ENCODE data around the gene RPL15. TPM values are rescaled to one million over a fixed set of nuclear protein-coding genes. Genes with fewer than 3 reads are reported as not detected.

Gene RPL15
- total and polyA plus RNA-seq, 2 experiments from 2014 or later: 1,318 to 3,305 TPM

GRCh38 chr3:23945913-23946687, 29.2 kb downstream of the RPL15 start:
- Histone ChIP-seq H4K20me1 (ENCODE audit: insufficient read depth, poor library complexity, severe bottlenecking) (peaks cover 2% of the 10 kb centered on the region), H3K4me2 (peak overlapping the region; percentile 74), H3K27ac (peak overlapping the region; percentile 93), H3K79me2 (peaks cover 37% of the 10 kb centered on the region), H3K27me3 (no peaks in the 10 kb centered on the region), H3K9me2 (replicated peaks; ENCODE audit: insufficient read depth) (no peaks in the 10 kb centered on the region), H3K36me3 (replicated peaks; ENCODE audit: insufficient read depth, low read depth) (no peaks in the 10 kb centered on the region), H3K4me1 (ENCODE audit: insufficient read depth) (peaks cover 26% of the 10 kb centered on the region), H3K4me3 (peak overlapping the region; percentile 64), H3K9me3 (ENCODE audit: low read depth) (no peaks in the 10 kb centered on the region), H2AFZ (peak overlapping the region; percentile 34)
- TF ChIP-seq EZH2 (IDR thresholded peaks at IDR 0.05; ENCODE audit: borderline replicate concordance): no peak
- TF ChIP-seq EZH2phosphoT487 (IDR thresholded peaks at IDR 0.05; ENCODE audit: low read depth, severe bottlenecking, unreplicated experiment): no peak
- no peak for TF ChIP-seq CTCF (IDR thresholded peaks at IDR 0.05; ENCODE audit: poor library complexity)
- peak; percentile 99 for DNase-seq (ENCODE audit: low spot score)
- 2% methylated on average over 39 of the region's 87 CpGs for WGBS (ENCODE audit: low lambda C conversion rate, missing lambda C conversion rate)

- H3K27ac ChIP-seq: no peak overlapping the region
- H3K9me3 ChIP-seq (ENCODE audit: low read depth): no peaks in the 10 kb centered on the region
- no peak overlapping the region for H2AFZ ChIP-seq
- WGBS (ENCODE audit: low lambda C conversion rate, missing lambda C conversion rate): 100% methylated on average over 2 of the region's 2 CpGs
- no peaks in the 10 kb centered on the region for H3K27me3 ChIP-seq
- H4K20me1 ChIP-seq (ENCODE audit: insufficient read depth, poor library complexity, severe bottlenecking): peaks cover 7% of the 10 kb centered on the region
- TF ChIP-seq EZH2 (IDR thresholded peaks at IDR 0.05; ENCODE audit: borderline replicate concordance) (no peak), EZH2phosphoT487 (IDR thresholded peaks at IDR 0.05; ENCODE audit: low read depth, severe bottlenecking, unreplicated experiment) (no peak), CTCF (IDR thresholded peaks at IDR 0.05; ENCODE audit: poor library complexity) (no peak)
- H3K4me1 ChIP-seq (ENCODE audit: insufficient read depth): peaks cover 26% of the 10 kb centered on the region
- H3K36me3 ChIP-seq (replicated peaks; ENCODE audit: insufficient read depth, low read depth): no peaks in the 10 kb centered on the region
- no peak overlapping the region for H3K4me2 ChIP-seq
- H3K9me2 ChIP-seq (replicated peaks; ENCODE audit: insufficient read depth): no peaks in the 10 kb centered on the region
- H3K4me3 ChIP-seq: no peak overlapping the region
- no peak for DNase-seq (ENCODE audit: low spot score)
- H3K79me2 ChIP-seq: peaks cover 63% of the 10 kb centered on the region
These were observed 31.8 kb downstream of the RPL15 start for GRCh38 chr3:23948761-23949160.

DNA sequence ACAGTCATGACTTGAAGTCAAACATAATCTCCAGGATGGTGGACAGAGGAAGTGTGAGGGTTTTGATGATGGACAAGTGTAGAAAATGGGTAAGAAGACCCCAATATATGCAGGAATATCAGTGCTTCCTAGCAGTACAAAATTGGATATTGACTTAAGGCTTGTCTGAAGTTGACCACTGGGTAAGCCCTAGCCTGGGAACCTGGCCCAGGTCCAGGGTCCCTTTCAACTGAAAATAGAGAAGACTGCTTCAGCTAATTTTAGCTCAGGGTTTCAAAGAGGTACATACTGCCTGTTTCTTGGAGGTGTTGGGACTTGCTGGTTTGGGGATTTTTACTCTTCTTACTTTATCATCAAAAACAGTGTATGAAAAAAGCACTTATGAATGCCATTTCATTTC, 32.9 kb downstream of the RPL15 start:
- Histone ChIP-seq H2AFZ (no peak overlapping the region), H3K9me3 (ENCODE audit: low read depth) (no peaks in the 10 kb centered on the region), H3K27ac (no peak overlapping the region), H3K4me2 (no peak overlapping the region), H3K4me3 (no peak overlapping the region), H3K4me1 (ENCODE audit: insufficient read depth) (peaks cover 21% of the 10 kb centered on the region), H3K9me2 (replicated peaks; ENCODE audit: insufficient read depth) (no peaks in the 10 kb centered on the region), H3K27me3 (no peaks in the 10 kb centered on the region), H4K20me1 (ENCODE audit: insufficient read depth, poor library complexity, severe bottlenecking) (peaks cover 16% of the 10 kb centered on the region), H3K36me3 (replicated peaks; ENCODE audit: insufficient read depth, low read depth) (no peaks in the 10 kb centered on the region), H3K79me2 (peaks cover 73% of the 10 kb centered on the region)
- TF ChIP-seq EZH2phosphoT487 (IDR thresholded peaks at IDR 0.05; ENCODE audit: low read depth, severe bottlenecking, unreplicated experiment) (no peak), EZH2 (IDR thresholded peaks at IDR 0.05; ENCODE audit: borderline replicate concordance) (no peak)
- peak; percentile 24 for DNase-seq (ENCODE audit: low spot score)

DNA sequence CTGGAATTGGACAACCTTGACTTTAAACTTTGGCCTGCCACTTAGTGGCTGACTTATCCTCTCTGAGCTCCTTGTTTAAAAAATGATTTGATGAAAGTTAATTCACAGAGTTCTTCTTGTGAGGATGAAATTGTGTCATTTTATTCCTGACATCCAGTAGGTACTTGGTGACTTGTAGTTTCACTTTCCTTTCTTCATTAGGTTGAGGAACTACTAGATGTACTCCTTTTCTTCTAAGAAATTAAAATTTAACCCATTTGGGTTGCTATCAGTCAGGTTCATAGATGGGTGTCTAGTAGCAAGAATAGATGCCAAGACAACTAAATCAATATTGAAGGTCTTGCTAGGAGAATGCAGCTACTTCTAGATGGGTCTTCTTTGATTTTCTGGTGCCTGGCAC, 33.4 kb downstream of the RPL15 start:
- Histone ChIP-seq H3K27ac (no peak overlapping the region), H3K9me3 (ENCODE audit: low read depth) (no peaks in the 10 kb centered on the region), H3K4me2 (peak overlapping the region; percentile 36), H3K4me3 (no peak overlapping the region), H3K79me2 (peaks cover 74% of the 10 kb centered on the region), H3K4me1 (ENCODE audit: insufficient read depth) (peaks cover 21% of the 10 kb centered on the region), H3K36me3 (replicated peaks; ENCODE audit: insufficient read depth, low read depth) (no peaks in the 10 kb centered on the region), H4K20me1 (ENCODE audit: insufficient read depth, poor library complexity, severe bottlenecking) (peaks cover 16% of the 10 kb centered on the region), H2AFZ (no peak overlapping the region), H3K9me2 (replicated peaks; ENCODE audit: insufficient read depth) (no peaks in the 10 kb centered on the region), H3K27me3 (no peaks in the 10 kb centered on the region)
- DNase-seq (ENCODE audit: low spot score): no peak
- no peak for TF ChIP-seq EZH2 (IDR thresholded peaks at IDR 0.05; ENCODE audit: borderline replicate concordance)
- TF ChIP-seq CTCF (IDR thresholded peaks at IDR 0.05; ENCODE audit: poor library complexity): no peak
- TF ChIP-seq EZH2phosphoT487 (IDR thresholded peaks at IDR 0.05; ENCODE audit: low read depth, severe bottlenecking, unreplicated experiment): no peak
